Epithelial cell of prostate (primary cell): Measurements from ENCODE around the gene ZNFX1.
"Not testable (repeated sequence)": the region's sequence is repeated elsewhere in the genome, so short reads cannot be mapped to it uniquely, and the experiment has no call there.

Experiments used
- DNase-seq: peaks from one replicate; pipeline ENCODE4 v3.0.0-alpha.2; 2011; ENCODE audit warnings: low read depth, low spot score
- H3K27ac ChIP-seq: fragments of 450-650 bp; 2 replicates; pipeline ENCODE4 v1.5.1; 2017; ENCODE audit warnings: mild to moderate bottlenecking

Gene ZNFX1

DNA sequence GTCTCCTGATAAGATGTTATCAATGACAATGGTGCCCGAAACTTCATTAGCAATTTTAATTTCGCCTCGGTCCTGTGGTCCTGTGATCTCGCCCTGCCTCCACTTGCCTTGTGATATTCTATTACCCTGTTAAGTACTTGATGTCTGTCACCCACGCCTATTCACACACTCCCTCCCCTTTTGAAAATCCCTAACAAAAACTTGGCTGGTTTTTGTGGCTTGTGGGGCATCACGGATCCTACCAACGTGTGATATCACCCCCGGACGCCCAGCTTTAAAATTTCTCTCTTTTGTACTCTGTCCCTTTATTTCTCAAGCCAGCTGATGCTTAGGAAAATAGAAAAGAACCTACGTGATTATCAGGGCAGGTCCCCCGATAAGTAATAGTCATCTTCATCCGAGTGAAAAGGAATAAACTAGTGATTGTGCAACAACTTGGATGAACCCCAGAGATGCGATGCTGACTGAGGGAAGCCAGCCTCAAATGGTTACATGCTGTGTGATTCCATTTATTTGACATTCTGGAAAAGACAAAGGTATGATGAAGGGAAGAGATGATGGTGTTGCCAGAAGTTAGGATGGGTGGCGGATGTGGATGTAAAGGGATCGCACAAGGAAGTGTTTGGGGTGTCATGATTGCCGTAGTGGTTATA lies 16.3 kb upstream of the ZNFX1 start:
- not testable (repeated sequence) for H3K27ac ChIP-seq, DNase-seq

GRCh38 chr20:49293122-49293521 lies 15.3 kb upstream of the ZNFX1 start:
- H3K27ac ChIP-seq: no peak overlapping the region
- DNase-seq: no peak

DNA sequence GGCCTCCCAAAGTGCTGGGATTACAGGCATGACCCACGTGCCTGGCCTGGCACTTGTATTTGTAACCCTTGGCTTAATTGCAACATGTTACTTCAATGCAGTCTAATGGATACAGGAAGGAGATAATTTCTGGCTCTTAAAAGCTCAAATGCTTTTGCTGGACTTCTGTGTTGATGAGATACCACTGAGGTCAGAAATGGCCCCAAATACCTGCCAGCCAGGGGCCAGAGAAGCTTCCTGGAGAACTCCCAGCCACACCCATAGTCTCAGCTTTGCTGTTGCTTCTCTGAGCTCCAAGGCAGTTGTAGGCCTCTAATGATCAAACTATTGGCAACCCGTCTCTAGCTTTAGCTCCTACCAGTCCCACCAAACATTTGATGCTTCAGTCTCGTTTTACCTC lies 14.2 kb upstream of the ZNFX1 start:
- DNase-seq: no peak
- peak overlapping the region; percentile 91 for H3K27ac ChIP-seq

- no peak for DNase-seq
- peak overlapping the region; percentile 91 for H3K27ac ChIP-seq
Observed at GRCh38 chr20:49291200-49291599, 13.3 kb upstream of the ZNFX1 start.

- no peak for DNase-seq
- H3K27ac ChIP-seq: peak overlapping the region; percentile 91
Observed at GRCh38 chr20:49290608-49291191, 12.8 kb upstream of the ZNFX1 start.

GRCh38 chr20:49288784-49289696 lies 11.2 kb upstream of the ZNFX1 start:
- DNase-seq: no peak
- peak overlapping the region; percentile 91 for H3K27ac ChIP-seq

DNA sequence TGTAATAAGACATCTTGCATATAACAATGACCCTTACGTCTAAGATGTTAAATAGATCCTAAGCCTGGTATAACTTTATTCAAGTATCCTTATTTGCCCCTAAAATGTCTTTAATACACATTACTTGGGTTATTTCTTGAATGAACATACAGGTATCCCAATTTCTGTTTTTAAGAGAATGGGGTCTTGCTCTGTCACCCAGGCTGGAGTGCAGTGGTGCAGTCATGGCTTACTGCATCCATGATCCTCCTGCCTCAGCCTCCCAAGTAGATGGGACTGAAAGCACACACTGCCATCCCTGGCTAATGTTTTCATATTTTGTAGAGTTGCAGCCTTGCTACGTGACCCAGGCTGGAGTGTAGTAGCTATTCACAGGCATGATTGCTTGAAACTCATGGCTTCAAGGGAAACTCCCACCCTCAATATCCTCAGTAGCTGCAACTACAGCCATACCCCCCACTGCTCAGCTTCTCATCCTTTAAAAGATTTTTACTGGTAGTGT lies 10.4 kb upstream of the ZNFX1 start:
- H3K27ac ChIP-seq: peak overlapping the region; percentile 91
- DNase-seq: no peak

GRCh38 chr20:49287555-49288249 lies 9.8 kb upstream of the ZNFX1 start:
- H3K27ac ChIP-seq: peak overlapping the region; percentile 91
- no peak for DNase-seq

GRCh38 chr20:49286689-49287551 lies 9.1 kb upstream of the ZNFX1 start:
- peak overlapping the region; percentile 91 for H3K27ac ChIP-seq

GRCh38 chr20:49285813-49286494 lies 8.1 kb upstream of the ZNFX1 start:
- DNase-seq: no peak
- H3K27ac ChIP-seq: peak overlapping the region; percentile 93

More at GRCh38 chr20:49286689-49287551, 9.1 kb upstream of the ZNFX1 start:
- peak; percentile 88 for DNase-seq

GRCh38 chr20:49285233-49285668 lies 7.4 kb upstream of the ZNFX1 start:
- peak overlapping the region; percentile 93 for H3K27ac ChIP-seq
- no peak for DNase-seq

DNA sequence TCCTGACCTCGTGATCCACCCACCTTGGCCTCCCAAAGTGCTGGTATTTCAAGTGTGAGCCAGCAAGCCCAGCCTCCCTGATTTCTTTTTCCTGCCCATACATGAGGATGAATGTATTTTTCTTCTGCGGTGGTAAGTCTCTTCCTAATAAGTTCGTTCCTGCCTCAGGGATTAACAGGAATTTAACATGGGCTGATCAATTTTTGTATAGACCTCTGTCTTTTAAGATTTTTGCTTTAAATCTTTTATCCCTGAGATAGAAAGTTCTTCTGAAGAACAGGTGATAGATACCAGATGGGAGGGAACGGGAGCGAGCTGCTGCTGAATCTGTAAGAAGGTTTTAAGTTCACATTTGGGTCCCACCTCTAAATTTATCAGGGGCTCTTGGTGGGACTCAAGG lies 7.0 kb upstream of the ZNFX1 start:
- DNase-seq: no peak
- peak overlapping the region; percentile 93 for H3K27ac ChIP-seq

DNA sequence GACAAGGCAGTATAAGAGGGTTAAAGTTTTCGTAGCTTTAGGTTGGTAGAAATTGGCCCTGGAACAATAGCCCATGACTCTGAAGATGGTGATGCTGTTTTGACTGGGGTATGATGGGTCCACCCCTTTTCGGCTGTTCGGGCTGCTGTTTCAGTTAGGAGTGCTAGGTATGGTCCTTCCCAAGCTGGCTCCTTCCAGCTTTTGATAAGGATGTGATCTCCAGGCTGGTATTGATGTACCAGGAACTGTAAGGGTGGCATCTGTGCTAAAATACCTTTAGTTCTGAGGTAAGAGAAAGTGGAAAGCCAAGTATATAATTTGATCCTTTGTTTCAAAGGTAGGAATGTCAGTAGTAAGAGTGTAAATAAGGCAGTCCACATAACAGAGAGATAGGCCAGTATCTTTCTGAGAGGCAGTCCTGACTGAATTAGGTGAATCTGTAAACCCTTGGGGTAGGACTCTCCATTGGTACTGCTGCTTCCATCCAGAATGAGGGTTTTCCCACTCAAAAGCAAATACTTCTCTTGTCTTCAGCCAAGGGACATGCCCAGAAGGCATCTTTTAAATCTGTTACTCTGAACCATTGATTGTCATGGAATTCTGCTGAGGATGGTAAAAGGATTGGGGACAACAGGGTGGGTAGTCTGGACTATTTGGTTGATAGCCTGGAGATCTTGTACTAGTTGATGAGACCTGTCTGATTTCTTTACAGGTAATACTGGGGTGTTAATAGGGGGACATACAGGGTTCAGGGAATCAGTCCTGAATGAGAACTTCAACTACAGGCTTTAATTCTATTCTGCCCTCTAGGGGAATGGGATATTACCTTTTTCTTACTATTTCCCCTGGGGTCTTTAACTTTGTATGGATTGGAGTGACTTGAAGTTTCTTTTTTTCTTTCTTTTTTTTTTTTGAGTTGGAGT lies 6.1 kb upstream of the ZNFX1 start:
- DNase-seq: no peak
- peak overlapping the region; percentile 93 for H3K27ac ChIP-seq

- no peak for DNase-seq
- peak overlapping the region; percentile 93 for H3K27ac ChIP-seq
Observed at GRCh38 chr20:49283176-49283702, 5.4 kb upstream of the ZNFX1 start.

DNA sequence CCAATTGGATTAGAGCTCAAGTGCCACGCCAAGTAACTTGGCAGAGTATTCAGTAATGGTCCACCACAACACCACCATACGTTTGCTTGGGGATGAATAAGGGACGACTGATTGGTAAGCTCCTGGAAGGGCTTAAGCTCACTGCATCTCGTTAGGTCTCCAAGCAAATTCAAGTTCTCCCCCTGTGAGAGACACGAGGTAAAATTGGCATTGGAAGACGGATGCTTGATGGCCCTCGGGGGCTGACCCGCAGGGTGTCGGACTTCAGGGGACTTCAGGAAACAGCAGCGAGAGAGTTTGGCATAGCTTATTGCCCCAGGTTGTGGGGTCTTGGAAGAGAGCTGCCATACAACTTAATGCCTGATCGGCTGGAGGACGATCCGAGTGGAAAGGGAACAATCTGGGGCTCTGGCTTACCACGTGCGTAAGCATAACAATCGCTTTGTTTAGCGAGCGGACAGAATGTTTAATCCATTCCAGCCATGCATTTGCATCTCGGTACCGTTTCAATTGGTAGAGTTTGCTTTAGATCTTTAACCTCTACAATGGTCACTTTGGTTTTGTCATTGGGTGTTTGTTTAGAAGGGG lies 4.8 kb upstream of the ZNFX1 start:
- no peak for DNase-seq
- peak overlapping the region; percentile 93 for H3K27ac ChIP-seq

- DNase-seq: no peak
- peak overlapping the region; percentile 93 for H3K27ac ChIP-seq
Observed at GRCh38 chr20:49281913-49282467, 4.1 kb upstream of the ZNFX1 start.
